Muscle of leg (tissue), 11 donors: ENCODE measurements around the gene S1PR5. TPM values are rescaled to one million over a fixed set of nuclear protein-coding genes. Genes with fewer than 3 reads are reported as not detected.
"Not testable (repeated sequence)": the region's sequence is repeated elsewhere in the genome, so short reads cannot be mapped to it uniquely, and the experiment has no call there.

ENCODE experiments used
- DNase-seq: peaks from one replicate; pipeline ENCODE4 v3.0.0; 2013
- H3K27ac ChIP-seq: one replicate; pipeline ENCODE4 v1.5.1; 2013; ENCODE audit warnings: mild to moderate bottlenecking, low read length, control low read depth
- H3K27me3 ChIP-seq: one replicate; pipeline ENCODE4 v1.6.1; 2013; ENCODE audit warnings: low read length; ENCODE audit not compliant: control insufficient read depth, insufficient read depth
- H3K36me3 ChIP-seq: one replicate; pipeline ENCODE4 v1.6.1; 2013; ENCODE audit warnings: low read length; ENCODE audit not compliant: control insufficient read depth, insufficient read depth
- H3K4me1 ChIP-seq: one replicate; pipeline ENCODE4 v1.6.1; 2013; ENCODE audit warnings: low read length; ENCODE audit not compliant: control insufficient read depth, insufficient read depth
- H3K4me3 ChIP-seq: one replicate; pipeline ENCODE4 v1.5.1; 2013; ENCODE audit warnings: low read length, control low read depth
- H3K9me3 ChIP-seq: replicated peaks from 2 replicates; pipeline ENCODE4 v1.6.1; 2013; ENCODE audit warnings: low read depth, low read length; ENCODE audit not compliant: control insufficient read depth
- WGBS: methylation state at CpG from one replicate; pipeline ENCODE4 v1.1.5; 2013; ENCODE audit warnings: missing lambda C conversion rate; ENCODE audit not compliant: insufficient coverage; 5-methylcytosine and 5-hydroxymethylcytosine counted together
- polyA plus RNA-seq, 8 donors: library from polyadenylated mRNA; unstranded; fragments of 120-200 nt; gene quantifications; one replicate each; pipeline versions ENCODE4 v1.2.1 to v1.2.3, GENCODE V29; 2013; ENCODE audit warnings: inconsistent platforms in 1 of 8, low replicate concordance in 1 of 8; ENCODE audit not compliant: insufficient read length in 8 of 8, insufficient read depth in 1 of 8
- total RNA-seq: library from RNA; stranded (reverse); fragments of 120-200 nt; gene quantifications from one replicate; pipeline ENCODE4 v1.2.4, GENCODE V29; 2013

Gene S1PR5
- total and polyA plus RNA-seq, 9 donors: 0.67 to 2.2 (median 1.1) TPM

GRCh38 chr19:10544753-10545251 lies 27.6 kb upstream of the S1PR5 start:
- Histone ChIP-seq H3K36me3 (peaks cover 24% of the 10 kb centered on the region), H3K27ac (peak overlapping the region; percentile 20), H3K4me3 (peak overlapping the region; percentile 70), H3K9me3 (no peaks in the 10 kb centered on the region), H3K4me1 (peaks cover 14% of the 10 kb centered on the region), H3K27me3 (no peaks in the 10 kb centered on the region)
- DNase-seq: no peak
- 75% methylated on average over 10 of the region's 23 CpGs for WGBS

GRCh38 chr19:10544242-10544752 lies 27.1 kb upstream of the S1PR5 start:
- H3K9me3 ChIP-seq: no peaks in the 10 kb centered on the region
- peak overlapping the region; percentile 20 for H3K27ac ChIP-seq
- peak overlapping the region; percentile 70 for H3K4me3 ChIP-seq
- DNase-seq: peak; percentile 32
- 4% methylated on average over 15 of the region's 22 CpGs for WGBS
- H3K27me3 ChIP-seq: no peaks in the 10 kb centered on the region
- H3K36me3 ChIP-seq: peaks cover 20% of the 10 kb centered on the region
- peaks cover 14% of the 10 kb centered on the region for H3K4me1 ChIP-seq

GRCh38 chr19:10543420-10544241 lies 26.4 kb upstream of the S1PR5 start, which contains the start of gene ATG4D:
TSS of gene ATG4D (plus strand) at chr19:10543904. CDS start at chr19:10544091, 187 bp downstream.
- Histone ChIP-seq H3K27ac (peak within 1 kb of the TSS; percentile 20), H3K4me3 (peak within 1 kb of the TSS; percentile 70), H3K4me1 (peaks cover 14% of the 10 kb centered on the region), H3K9me3 (no peaks in the 10 kb centered on the region), H3K36me3 (peaks cover 13% of the 10 kb centered on the region), H3K27me3 (no peaks in the 10 kb centered on the region)
- peak; percentile 83 for DNase-seq
- 1% methylated on average over 79 of the region's 79 CpGs for WGBS

- Histone ChIP-seq H3K9me3 (no peaks in the 10 kb centered on the region), H3K27me3 (no peaks in the 10 kb centered on the region), H3K4me3 (peak overlapping the region; percentile 70), H3K36me3 (peaks cover 7% of the 10 kb centered on the region), H3K27ac (no peak overlapping the region), H3K4me1 (peaks cover 14% of the 10 kb centered on the region)
- DNase-seq: no peak
- 51% methylated on average over 3 of the region's 8 CpGs for WGBS
Observed at GRCh38 chr19:10543059-10543419, 25.8 kb upstream of the S1PR5 start.

- H3K27me3 ChIP-seq, H3K4me3 ChIP-seq, H3K9me3 ChIP-seq, H3K36me3 ChIP-seq, DNase-seq, H3K27ac ChIP-seq, H3K4me1 ChIP-seq: not testable (repeated sequence)
- 61% methylated on average over 5 of the region's 9 CpGs for WGBS
Observed at GRCh38 chr19:10539016-10539415, 21.8 kb upstream of the S1PR5 start.

- peaks cover 2% of the 10 kb centered on the region for H3K27me3 ChIP-seq
- no peak overlapping the region for H3K4me3 ChIP-seq
- no peaks in the 10 kb centered on the region for H3K36me3 ChIP-seq
- H3K27ac ChIP-seq: no peak overlapping the region
- no peak for DNase-seq
- 82% methylated on average over 7 of the region's 20 CpGs for WGBS
- H3K4me1 ChIP-seq: peaks cover 3% of the 10 kb centered on the region
- no peaks in the 10 kb centered on the region for H3K9me3 ChIP-seq
Observed at GRCh38 chr19:10538204-10538983, 21.1 kb upstream of the S1PR5 start.

- Histone ChIP-seq H3K27ac (no peak overlapping the region), H3K9me3 (no peaks in the 10 kb centered on the region), H3K4me1 (no peaks in the 10 kb centered on the region), H3K27me3 (peaks cover 2% of the 10 kb centered on the region), H3K36me3 (no peaks in the 10 kb centered on the region), H3K4me3 (no peak overlapping the region)
- DNase-seq: no peak
- 60% methylated on average over 1 of the region's 11 CpGs for WGBS
Observed at GRCh38 chr19:10537668-10538067, 20.4 kb upstream of the S1PR5 start.

GRCh38 chr19:10535613-10536012 lies 18.4 kb upstream of the S1PR5 start:
- H3K27ac ChIP-seq: no peak overlapping the region
- no peak for DNase-seq
- peaks cover 2% of the 10 kb centered on the region for H3K27me3 ChIP-seq
- H3K4me3 ChIP-seq: no peak overlapping the region
- WGBS: 70% methylated on average over 4 of the region's 6 CpGs
- H3K4me1 ChIP-seq: no peaks in the 10 kb centered on the region
- H3K36me3 ChIP-seq: no peaks in the 10 kb centered on the region
- H3K9me3 ChIP-seq: peaks cover 2% of the 10 kb centered on the region

GRCh38 chr19:10533646-10534386 lies 16.6 kb upstream of the S1PR5 start:
- WGBS: 82% methylated on average over 2 of the region's 10 CpGs
- Histone ChIP-seq H3K4me1 (no peaks in the 10 kb centered on the region), H3K4me3 (no peak overlapping the region), H3K9me3 (peaks cover 2% of the 10 kb centered on the region), H3K27ac (no peak overlapping the region), H3K36me3 (no peaks in the 10 kb centered on the region), H3K27me3 (peaks cover 2% of the 10 kb centered on the region)
- peak; percentile 21 for DNase-seq
